ENCODE measurements around the gene MED31. TPM values are rescaled to one million over a fixed set of nuclear protein-coding genes. Genes with fewer than 3 reads are reported as not detected.

Gene MED31
- total RNA-seq, 1 donor from 2014 or later, result 17.4 TPM

- intact Hi-C loops (cut with DNase I), result loop anchor here (10.0 kb wide), 1 partner anchor 55 kb away; no protein-coding TSS in a partner anchor
- H3K4me3 ChIP-seq, result no peak overlapping the region
- no peak overlapping the region for H3K27ac ChIP-seq
- DNase-seq (no peak), ATAC-seq (no peak)
- peaks cover 4% of the 10 kb centered on the region for H3K4me1 ChIP-seq
- TF ChIP-seq CTCF (IDR thresholded peaks at IDR 0.05), result no peak
- no peaks in the 10 kb centered on the region for H3K9me3 ChIP-seq
- H3K36me3 ChIP-seq, result no peaks in the 10 kb centered on the region
- H3K27me3 ChIP-seq, result no peaks in the 10 kb centered on the region
Measured at GRCh38 chr17:6669479-6670212, 18.2 kb upstream of the MED31 start.

- H3K9me3 ChIP-seq, result no peaks in the 10 kb centered on the region
- intact Hi-C loops (cut with DNase I), result loop anchor here (10.0 kb wide), 1 partner anchor 56 kb away; no protein-coding TSS in a partner anchor
- ATAC-seq (no peak), DNase-seq (no peak)
- peaks cover 4% of the 10 kb centered on the region for H3K4me1 ChIP-seq
- H3K27me3 ChIP-seq, result no peaks in the 10 kb centered on the region
- no peak overlapping the region for H3K27ac ChIP-seq
- H3K36me3 ChIP-seq, result no peaks in the 10 kb centered on the region
- TF ChIP-seq CTCF (IDR thresholded peaks at IDR 0.05), result no peak
- H3K4me3 ChIP-seq, result no peak overlapping the region
Measured at GRCh38 chr17:6668727-6669425, 17.5 kb upstream of the MED31 start.

- Histone ChIP-seq H3K9me3 (no peaks in the 10 kb centered on the region), H3K27me3 (no peaks in the 10 kb centered on the region), H3K36me3 (no peaks in the 10 kb centered on the region), H3K4me1 (peaks cover 4% of the 10 kb centered on the region), H3K27ac (no peak overlapping the region), H3K4me3 (no peak overlapping the region)
- DNase-seq, result no peak
- intact Hi-C loops (cut with DNase I), result loop anchor here (10.0 kb wide), 1 partner anchor 57 kb away; no protein-coding TSS in a partner anchor
- no peak for ATAC-seq
- no peak for TF ChIP-seq CTCF (IDR thresholded peaks at IDR 0.05)
Measured at GRCh38 chr17:6668219-6668618, 16.8 kb upstream of the MED31 start.

GRCh38 chr17:6667516-6667915 lies 16.1 kb upstream of the MED31 start:
- no peaks in the 10 kb centered on the region for H3K9me3 ChIP-seq
- H3K36me3 ChIP-seq, result no peaks in the 10 kb centered on the region
- no peak for ATAC-seq
- H3K4me1 ChIP-seq, result peaks cover 4% of the 10 kb centered on the region
- H3K4me3 ChIP-seq, result no peak overlapping the region
- TF ChIP-seq CTCF (IDR thresholded peaks at IDR 0.05), result no peak
- H3K27ac ChIP-seq, result no peak overlapping the region
- H3K27me3 ChIP-seq, result no peaks in the 10 kb centered on the region
- intact Hi-C loops (cut with DNase I), result loop anchor here (10.0 kb wide), 1 partner anchor 57 kb away; no protein-coding TSS in a partner anchor
- no peak for DNase-seq

GRCh38 chr17:6666557-6666956 lies 15.2 kb upstream of the MED31 start:
- ATAC-seq (no peak), DNase-seq (no peak)
- H3K9me3 ChIP-seq, result no peaks in the 10 kb centered on the region
- H3K36me3 ChIP-seq, result no peaks in the 10 kb centered on the region
- H3K27ac ChIP-seq, result no peak overlapping the region
- H3K4me3 ChIP-seq, result no peak overlapping the region
- no peak for TF ChIP-seq CTCF (IDR thresholded peaks at IDR 0.05)
- H3K4me1 ChIP-seq, result peaks cover 4% of the 10 kb centered on the region
- intact Hi-C loops (cut with DNase I), result loop anchor here (10.0 kb wide), 1 partner anchor 58 kb away; no protein-coding TSS in a partner anchor
- no peaks in the 10 kb centered on the region for H3K27me3 ChIP-seq

All from upper lobe of right lung (tissue), 1 donor.